Stimulated activated CD4-positive, alpha-beta T cell treated with anti-CD3 and anti-CD28 coated beads, TNF-alpha, amount 100 ng/mL, for 1 hour (primary cell): ENCODE measurements around the gene ACAD11.

Experiments
- DNase-seq, 3 donors: peaks; one replicate each; pipeline ENCODE4 v3.0.0-alpha.2; 2020; ENCODE audit warnings: low read depth in 3 of 3, low spot score in 1 of 3

Gene ACAD11

GRCh38 chr3:132659365-132660051 lies at the start of gene ACAD11:
Gene ACAD11 (minus strand): TSS chr3:132659809. CDS start chr3:132659751, 58 bp downstream.
- DNase-seq, result peak in 1 of 3 donors; percentile 3

- DNase-seq, result no peak
These were observed 44.1 kb upstream of the ACAD11 start for GRCh38 chr3:132703733-132704132.

GRCh38 chr3:132695422-132695821 lies 35.8 kb upstream of the ACAD11 start:
- DNase-seq, result no peak

- DNase-seq, result no peak
These were observed 35.4 kb upstream of the ACAD11 start for GRCh38 chr3:132694991-132695390.

GRCh38 chr3:132690040-132690439 lies 30.4 kb upstream of the ACAD11 start:
- DNase-seq, result no peak

- no peak for DNase-seq
These were observed 22.6 kb upstream of the ACAD11 start for GRCh38 chr3:132682201-132682600.

- DNase-seq, result no peak
These were observed 21.8 kb upstream of the ACAD11 start for GRCh38 chr3:132681421-132681820.

- no peak for DNase-seq
These were observed 20.3 kb upstream of the ACAD11 start for GRCh38 chr3:132679911-132680310.

- DNase-seq, result no peak
These were observed 15.8 kb upstream of the ACAD11 start for GRCh38 chr3:132675408-132675807.

GRCh38 chr3:132669256-132669777 lies 9.7 kb upstream of the ACAD11 start:
- no peak for DNase-seq

GRCh38 chr3:132665230-132665745 lies 5.7 kb upstream of the ACAD11 start:
- DNase-seq, result no peak

GRCh38 chr3:132662212-132662611 lies 2.6 kb upstream of the ACAD11 start:
- DNase-seq, result no peak

- no peak for DNase-seq
These were observed 1.5 kb upstream of the ACAD11 start for GRCh38 chr3:132661101-132661500.

GRCh38 chr3:132660811-132661070 lies 1.1 kb upstream of the ACAD11 start:
- DNase-seq, result no peak

- peak; percentile 16 to 58 (median 31) for DNase-seq
These were observed 622 bp upstream of the ACAD11 start, which contains the start of gene UBA5 for GRCh38 chr3:132660052-132660810. Gene UBA5 (plus strand): TSS chr3:132660329. CDS start chr3:132660538, 209 bp downstream.

GRCh38 chr3:132659000-132659364 lies 627 bp downstream of the ACAD11 start:
- DNase-seq, result no peak

- no peak for DNase-seq
These were observed 1.5 kb downstream of the ACAD11 start for GRCh38 chr3:132657869-132658747.

- DNase-seq, result no peak
These were observed 4.1 kb downstream of the ACAD11 start for GRCh38 chr3:132655471-132655870.

- DNase-seq, result no peak
These were observed 4.9 kb downstream of the ACAD11 start for GRCh38 chr3:132654721-132655120.

- DNase-seq, result no peak
These were observed 5.4 kb downstream of the ACAD11 start for GRCh38 chr3:132654190-132654589.

GRCh38 chr3:132652640-132653270 lies 6.9 kb downstream of the ACAD11 start:
- no peak for DNase-seq
